GM21515 (cell line): Measurements from ENCODE around the gene TSPY4.
"Not testable (repeated sequence)": the region's sequence is repeated elsewhere in the genome, so short reads cannot be mapped to it uniquely, and the experiment has no call there.

ENCODE experiments used
- ATAC-seq: cut with Tn5 transposase; IDR thresholded peaks from one replicate; pipeline ENCODE4 v1.9.1; 2021; ENCODE audit not compliant: unreplicated experiment

The TSPY4 gene, protein sequence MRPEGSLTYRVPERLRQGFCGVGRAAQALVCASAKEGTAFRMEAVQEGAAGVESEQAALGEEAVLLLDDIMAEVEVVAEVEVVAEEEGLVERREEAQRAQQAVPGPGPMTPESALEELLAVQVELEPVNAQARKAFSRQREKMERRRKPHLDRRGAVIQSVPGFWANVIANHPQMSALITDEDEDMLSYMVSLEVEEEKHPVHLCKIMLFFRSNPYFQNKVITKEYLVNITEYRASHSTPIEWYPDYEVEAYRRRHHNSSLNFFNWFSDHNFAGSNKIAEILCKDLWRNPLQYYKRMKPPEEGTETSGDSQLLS

DNA sequence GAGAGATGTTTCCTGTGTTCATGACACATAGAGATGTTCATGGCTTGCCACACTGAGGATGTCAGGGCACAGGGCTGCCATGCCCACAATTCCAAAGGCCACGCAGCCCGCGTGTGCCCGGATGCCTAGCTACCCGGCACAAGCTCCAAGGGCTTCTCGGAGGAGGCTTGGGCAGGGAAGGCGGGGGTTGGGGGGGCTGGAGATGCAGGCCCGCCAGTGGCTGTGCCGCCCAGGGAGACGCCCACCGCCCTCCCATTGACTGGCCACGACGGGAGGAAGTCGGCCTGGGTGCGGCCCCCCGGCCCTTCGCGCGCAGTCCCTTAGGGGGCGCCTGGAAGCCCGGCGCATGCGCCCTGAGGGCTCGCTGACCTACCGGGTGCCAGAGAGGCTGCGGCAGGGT lies at the start of gene TSPY4:
TSPY4 (plus strand) TSS at position 301 of the 400 bp plus-strand sequence; CDS start at position 347, 46 bp downstream.
- ATAC-seq: not testable (repeated sequence)

DNA sequence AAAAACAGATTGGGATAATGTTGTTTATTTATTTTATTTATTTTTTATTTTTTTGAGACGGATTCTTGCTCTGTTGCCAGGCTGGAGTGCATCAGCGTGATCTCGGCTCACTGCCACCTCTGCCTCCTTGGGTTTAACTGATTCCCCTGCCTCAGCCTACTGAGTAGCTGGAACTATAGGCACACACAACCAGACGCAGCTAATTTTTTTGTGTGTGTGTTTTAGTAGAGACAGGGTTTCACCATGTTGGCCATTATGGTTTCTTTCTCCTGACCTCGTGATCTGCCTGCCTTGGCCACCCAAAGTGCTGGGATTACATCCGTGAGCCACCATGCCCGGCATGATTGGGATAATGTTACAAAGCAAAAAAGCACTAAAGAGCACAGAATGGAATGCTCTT lies 16.3 kb upstream of the TSPY4 start:
- ATAC-seq: no peak

DNA sequence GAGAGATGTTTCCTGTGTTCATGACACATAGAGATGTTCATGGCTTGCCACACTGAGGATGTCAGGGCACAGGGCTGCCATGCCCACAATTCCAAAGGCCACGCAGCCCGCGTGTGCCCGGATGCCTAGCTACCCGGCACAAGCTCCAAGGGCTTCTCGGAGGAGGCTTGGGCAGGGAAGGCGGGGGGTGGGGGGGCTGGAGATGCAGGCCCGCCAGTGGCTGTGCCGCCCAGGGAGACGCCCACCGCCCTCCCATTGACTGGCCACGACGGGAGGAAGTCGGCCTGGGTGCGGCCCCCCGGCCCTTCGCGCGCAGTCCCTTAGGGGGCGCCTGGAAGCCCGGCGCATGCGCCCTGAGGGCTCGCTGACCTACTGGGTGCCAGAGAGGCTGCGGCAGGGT lies 20.2 kb downstream of the TSPY4 start, which contains the start of gene TSPY8:
TSPY8 (plus strand) TSS at position 301 of the 400 bp plus-strand sequence; CDS start at position 347, 46 bp downstream.
- ATAC-seq: not testable (repeated sequence)
